NCI-H187 treated with DMSO at 0.1 percent for 48 hours (cell line): ENCODE data around the gene SUSD3.
"Not testable (repeated sequence)": the region's sequence is repeated elsewhere in the genome, so short reads cannot be mapped to it uniquely, and the experiment has no call there.

ENCODE experiments used
- DNase-seq: peaks from one replicate; lab custom pipeline; 2025; lab: John Stamatoyannopoulos, UW

The SUSD3 gene

DNA sequence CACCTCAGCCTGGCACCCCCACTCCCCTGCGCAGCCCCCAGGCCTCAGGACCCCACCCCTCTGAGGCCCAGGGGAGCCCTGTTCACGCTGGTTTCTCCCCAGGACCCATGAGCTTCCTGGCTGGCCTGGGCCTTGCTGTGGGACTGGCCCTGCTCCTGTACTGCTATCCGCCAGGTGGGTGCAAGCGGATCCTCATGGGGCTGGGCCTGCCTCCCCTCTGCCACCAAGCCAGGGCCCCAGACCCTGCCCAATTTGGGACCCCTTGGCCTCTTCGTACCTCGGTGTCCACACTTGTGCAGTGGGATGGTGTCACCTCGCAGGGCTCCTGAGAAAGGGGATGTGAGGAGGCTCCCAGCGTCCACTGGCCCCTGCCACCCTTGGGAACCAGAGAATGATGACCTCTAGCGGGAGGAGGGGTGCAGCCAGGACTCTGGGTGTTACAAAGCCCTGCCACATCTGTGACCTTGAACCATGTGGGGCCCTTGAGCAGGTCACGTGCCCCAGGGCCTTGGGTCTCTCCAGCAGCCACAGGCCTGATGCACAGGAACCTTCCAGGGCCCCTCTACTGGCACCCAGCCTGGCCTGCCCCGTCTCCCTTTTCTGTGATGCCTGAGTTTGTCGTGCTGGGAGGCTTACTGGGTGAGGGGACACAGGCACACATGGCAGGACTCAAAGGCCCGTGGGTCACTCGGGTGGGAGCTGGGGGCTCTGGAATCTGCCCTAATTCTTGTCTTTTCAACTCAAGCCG, 53.8 kb downstream of the SUSD3 start:
- DNase-seq: no peak

GRCh38 chr9:93112864-93113389, 54.4 kb downstream of the SUSD3 start:
- DNase-seq: no peak

DNA sequence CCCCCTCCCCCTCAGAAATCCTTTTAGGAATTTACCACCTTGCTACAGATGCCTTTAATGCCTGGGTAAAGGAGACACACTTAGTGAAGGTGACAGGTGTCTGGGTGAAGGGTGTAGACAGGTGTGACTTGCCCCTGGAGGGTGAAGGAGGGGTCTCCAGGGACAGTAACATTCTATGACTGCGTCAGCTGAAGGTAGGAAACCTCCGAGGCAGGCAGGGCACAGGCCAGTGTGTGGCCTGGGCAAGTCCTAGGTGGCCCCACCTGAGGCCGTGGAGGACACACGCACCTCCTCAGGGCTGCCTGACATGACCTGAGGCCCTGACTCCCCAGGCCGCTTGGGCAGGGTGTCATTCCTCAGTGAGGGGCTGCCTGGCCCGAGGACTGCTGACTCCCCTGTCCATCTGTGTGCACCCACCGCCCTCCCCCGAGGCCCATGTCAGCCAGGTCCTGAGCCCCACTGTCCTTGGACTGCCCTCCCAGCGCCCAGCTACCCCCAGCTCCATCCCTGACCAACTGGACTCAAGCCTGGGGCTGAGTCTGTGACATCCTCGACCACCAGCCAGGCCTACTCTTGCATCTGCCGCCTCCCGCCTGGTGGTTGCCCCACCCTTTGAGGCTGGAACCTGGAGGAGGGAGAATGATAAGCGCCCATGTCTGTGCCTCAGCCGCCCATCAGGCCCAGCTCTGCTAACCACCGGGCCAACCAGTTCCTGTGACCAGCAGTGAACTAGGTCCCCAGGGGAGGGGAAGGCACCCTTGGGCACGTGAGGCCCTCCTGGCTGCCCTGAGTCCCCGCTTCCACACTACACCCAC, 55.9 kb downstream of the SUSD3 start:
- DNase-seq: no peak

- no peak for DNase-seq
Observed at GRCh38 chr9:93114984-93115335, 56.5 kb downstream of the SUSD3 start.

DNA sequence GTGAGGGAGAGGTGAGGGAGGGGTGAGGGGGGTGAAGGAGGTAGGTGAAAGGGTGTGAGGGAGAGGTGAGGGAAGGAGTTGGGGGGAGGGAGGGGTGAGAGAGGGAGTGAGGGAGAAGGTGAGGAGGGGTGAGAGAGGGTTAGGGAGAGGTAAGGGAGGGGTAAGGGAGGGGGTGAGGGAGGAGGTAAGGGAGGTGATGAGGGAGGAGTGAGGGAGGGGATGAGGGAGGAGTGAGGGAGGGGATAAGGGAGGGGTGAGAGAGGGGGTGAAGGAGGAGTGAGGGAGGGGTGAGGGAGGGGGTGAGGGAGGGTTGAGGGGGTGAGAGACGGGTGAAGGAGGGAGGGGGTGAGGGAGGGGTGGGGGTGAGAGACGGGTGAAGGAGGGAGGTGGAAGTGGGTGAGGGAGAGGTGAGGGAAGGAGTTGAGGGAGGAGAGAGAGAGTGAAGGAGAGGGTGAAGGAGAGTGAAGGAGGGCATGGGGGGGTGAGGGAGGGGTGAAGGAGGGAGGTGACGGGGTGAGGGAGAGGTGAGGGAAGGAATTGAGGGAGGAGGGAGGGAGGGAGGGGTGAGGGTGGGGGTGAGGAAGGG, 57.1 kb downstream of the SUSD3 start:
- DNase-seq: no peak

DNA sequence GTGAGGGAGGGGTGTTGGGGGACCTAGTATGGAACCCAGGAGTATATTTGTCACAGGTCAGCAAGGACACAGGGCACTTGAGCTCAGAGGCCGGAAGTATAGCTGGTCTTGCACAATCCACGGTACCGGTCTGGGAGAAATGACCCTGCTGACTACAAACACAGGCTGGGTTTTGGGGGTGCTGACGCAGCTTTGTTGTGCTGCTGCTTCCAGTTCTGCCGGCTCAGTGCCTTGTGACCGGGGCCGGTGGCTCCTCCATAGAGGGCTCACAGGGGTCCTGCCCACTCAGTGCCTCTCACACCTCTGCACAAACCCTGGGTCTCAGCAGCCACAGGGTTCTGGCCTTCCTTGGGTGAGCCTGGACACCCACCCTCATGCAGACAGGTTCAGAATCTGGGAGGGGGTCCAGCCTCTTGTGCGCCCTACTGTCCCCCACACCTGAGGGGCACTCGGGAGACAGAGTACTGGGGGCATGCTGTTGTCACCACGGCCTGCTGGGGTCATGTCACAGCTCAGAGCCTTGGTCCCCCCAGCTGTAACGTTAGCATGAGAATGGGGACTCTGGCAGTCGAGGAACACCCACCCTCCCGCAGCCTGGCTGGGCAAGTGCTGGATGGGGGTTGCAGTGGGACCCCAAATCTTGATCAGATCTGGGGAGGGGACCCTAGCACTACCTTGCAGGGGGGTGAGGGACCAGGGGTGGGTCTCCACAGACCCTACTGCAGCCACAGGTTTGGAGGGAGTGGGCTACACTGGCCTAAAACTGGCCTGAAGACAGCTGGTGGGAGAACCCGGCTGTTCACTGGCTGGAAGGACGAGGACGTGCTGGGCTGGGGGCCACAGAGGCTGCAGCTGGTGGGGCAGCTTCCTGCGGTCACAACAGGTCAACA, 57.8 kb downstream of the SUSD3 start:
- DNase-seq: no peak

DNA sequence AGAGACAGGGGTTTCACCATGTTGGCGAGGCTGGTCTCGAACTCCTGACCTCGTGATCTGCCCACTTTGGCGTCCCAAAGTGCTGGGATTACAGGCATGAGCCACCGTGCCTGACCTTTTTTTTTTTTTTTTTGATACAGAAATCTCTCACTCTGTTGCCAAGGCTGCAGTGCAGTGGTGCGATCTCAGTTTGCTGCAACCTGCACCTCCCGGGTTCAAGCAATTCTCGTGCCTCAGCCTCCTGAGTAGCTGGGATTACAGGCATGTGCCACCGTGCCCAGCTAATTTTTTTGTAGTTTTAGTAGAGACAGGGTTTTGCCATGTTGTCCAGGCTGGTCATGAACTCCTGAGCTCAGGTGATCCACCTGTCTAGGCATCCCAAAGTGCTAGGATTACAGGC, 59.0 kb downstream of the SUSD3 start:
- not testable (repeated sequence) for DNase-seq

DNA sequence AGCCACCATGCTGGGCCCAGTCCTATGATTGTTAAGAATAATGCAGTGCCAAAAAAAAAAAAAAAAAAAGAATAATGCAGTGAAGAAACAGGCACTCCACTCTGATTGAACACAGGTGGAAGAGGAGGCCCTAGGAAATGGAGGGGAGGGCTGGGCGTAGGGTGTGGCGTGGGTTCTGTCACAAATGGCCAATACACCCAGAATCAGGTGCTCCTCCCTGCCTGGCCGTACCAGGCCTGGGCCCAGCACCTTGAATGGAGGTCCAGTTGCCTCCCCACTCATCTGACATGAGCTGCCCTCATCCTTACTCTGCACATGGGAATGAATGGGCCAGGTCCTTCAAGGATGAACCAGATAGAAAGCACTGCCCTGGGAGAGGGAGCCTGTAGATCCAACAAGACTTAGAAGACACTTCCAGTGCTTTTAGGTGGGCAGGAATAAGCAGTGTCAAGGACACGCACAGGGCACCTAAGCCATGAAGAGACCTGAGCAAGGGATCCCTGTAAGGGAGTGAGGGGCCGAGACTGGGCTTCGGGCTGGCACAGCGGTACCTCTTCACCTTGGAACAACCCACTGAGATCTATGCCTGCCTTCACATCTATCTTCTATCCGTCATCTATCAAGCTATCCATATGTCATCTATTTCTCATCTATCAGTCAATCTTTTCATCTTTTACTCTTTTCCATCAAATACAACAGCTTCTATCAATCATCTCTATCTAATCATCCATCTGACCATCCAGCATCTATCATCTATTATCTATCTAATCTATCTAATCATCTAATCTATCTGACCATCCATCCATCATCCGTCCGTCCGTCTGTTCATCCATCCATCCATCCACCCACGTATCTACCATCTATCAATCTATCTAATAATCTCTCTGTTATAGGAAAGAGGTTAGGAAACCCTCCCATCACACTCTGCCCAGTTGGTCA, 59.7 kb downstream of the SUSD3 start:
- DNase-seq: no peak

GRCh38 chr9:93118863-93119702, 60.6 kb downstream of the SUSD3 start:
- no peak for DNase-seq

DNA sequence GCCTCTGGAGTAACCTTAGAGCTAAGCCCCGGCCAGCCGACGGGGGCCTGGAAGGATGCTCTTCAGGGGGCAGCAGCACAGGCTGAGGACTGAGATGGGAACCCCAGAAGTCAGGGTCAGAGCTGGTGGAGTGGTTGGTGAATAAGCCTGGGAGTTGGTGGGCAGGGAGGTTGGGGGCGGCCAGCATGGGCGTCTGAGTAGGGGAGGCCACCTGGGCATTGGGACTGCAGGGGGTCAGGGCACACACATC, 61.1 kb downstream of the SUSD3 start:
- DNase-seq: no peak

- DNase-seq: no peak
Observed at GRCh38 chr9:93119953-93120845, 61.7 kb downstream of the SUSD3 start.

DNA sequence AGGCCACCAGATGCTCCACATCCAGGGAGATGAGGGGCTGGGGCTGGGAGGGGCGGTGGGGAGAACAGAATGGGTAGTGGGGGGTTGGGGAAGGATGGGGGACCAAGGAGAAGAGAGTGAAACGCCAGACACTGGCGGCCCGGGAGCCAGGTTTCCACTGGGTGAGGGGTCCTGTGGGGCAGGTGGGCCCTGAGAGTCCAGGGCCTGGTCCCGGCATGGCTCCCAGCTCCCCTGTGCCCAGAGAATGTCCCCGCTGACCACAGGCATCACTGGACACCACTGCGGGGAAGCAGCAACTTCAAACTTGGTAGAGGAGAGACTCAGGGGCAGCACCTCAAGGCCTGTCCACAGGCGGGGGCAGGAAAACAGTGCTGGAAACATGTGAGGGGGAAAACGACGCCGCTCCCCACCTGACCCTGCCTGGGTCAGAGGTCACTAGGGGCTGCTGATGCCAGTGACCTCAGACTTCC, 62.4 kb downstream of the SUSD3 start:
- DNase-seq: no peak

GRCh38 chr9:93121316-93122241, 63.1 kb downstream of the SUSD3 start:
- DNase-seq: no peak

GRCh38 chr9:93122721-93123221, 64.3 kb downstream of the SUSD3 start:
- DNase-seq: no peak

GRCh38 chr9:93123561-93124283, 65.2 kb downstream of the SUSD3 start:
- DNase-seq: no peak

GRCh38 chr9:93124793-93125192, 66.3 kb downstream of the SUSD3 start:
- DNase-seq: no peak

DNA sequence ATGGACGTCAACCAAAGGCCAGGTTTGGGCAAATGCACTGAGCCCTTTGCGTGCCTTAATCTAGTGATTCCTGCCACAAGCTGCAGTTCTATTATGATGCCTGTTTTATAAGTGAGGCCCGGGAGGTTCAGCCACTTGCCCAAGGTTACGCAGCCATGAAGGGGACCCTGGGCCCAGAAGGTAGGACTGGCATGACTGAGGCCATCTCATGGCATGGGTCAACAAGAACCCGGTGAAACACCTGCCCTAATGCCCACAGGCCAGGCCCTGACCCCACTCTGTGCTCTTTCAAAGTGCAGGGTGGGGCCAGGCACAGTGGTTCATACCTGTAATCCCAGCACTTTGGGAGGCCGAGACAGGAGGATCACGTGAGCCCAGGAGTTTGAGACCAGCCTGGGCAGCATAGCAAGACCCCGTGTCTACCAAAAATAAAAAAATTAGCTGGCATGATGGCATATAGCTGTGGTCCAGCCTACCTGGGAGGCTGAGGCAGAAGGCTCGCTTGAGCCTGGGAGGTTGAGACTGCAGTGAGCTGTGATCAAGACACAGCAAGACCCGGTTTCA, 66.9 kb downstream of the SUSD3 start:
- DNase-seq: no peak
